GM12801 (cell line): ENCODE data around the gene OR2H1.

Source experiments
- TF ChIP-seq, protein P1 (sequence below): IDR thresholded peaks from one replicate; pipeline ENCODE4 v1.5.1; 2011; ENCODE audit warnings: control low read depth; ENCODE audit not compliant: insufficient read length; ENCODE audit errors: extremely low read depth

Gene OR2H1

DNA sequence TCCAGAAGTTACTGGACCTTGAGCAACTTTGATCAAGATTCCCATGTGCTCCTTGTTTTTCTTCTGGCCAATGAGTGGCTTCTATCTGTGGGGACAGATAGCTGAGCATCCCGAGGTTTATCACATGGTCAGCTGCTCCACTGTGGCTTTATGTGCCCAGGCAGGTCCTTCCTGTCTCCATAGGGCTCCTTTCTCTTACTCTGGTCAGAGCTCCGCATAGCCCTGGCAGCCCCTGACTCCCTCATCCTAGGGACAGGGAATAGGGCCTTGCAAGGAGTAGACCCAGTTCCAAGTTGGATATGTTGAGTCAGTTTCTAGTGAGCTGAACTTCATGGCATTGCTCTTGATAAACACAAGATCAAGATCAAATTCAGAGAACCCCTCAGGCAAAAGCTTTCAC, 37.2 kb downstream of the OR2H1 start:
- TF ChIP-seq, protein P1, sequence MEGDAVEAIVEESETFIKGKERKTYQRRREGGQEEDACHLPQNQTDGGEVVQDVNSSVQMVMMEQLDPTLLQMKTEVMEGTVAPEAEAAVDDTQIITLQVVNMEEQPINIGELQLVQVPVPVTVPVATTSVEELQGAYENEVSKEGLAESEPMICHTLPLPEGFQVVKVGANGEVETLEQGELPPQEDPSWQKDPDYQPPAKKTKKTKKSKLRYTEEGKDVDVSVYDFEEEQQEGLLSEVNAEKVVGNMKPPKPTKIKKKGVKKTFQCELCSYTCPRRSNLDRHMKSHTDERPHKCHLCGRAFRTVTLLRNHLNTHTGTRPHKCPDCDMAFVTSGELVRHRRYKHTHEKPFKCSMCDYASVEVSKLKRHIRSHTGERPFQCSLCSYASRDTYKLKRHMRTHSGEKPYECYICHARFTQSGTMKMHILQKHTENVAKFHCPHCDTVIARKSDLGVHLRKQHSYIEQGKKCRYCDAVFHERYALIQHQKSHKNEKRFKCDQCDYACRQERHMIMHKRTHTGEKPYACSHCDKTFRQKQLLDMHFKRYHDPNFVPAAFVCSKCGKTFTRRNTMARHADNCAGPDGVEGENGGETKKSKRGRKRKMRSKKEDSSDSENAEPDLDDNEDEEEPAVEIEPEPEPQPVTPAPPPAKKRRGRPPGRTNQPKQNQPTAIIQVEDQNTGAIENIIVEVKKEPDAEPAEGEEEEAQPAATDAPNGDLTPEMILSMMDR, result no peak

DNA sequence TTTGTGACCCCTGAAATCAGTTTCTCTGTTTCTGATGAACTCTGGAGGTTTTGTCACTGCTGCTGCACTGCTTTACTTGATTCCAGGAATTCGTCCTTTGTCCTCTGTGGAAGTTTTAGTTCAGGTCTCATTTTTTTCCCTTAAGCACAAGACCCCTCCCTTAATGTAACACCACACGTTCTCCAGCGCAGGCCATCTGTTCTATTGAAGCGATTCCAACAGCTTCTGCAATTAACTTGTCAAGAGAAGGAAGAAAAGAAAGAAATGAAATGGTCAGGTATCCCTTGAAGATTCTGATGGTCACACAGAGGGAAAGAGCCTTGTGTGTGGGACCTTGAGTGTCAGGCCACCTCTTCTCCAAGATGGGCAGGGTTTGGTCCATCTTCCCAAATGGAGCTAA, 38.6 kb downstream of the OR2H1 start:
- TF ChIP-seq, protein P1, result no peak

DNA sequence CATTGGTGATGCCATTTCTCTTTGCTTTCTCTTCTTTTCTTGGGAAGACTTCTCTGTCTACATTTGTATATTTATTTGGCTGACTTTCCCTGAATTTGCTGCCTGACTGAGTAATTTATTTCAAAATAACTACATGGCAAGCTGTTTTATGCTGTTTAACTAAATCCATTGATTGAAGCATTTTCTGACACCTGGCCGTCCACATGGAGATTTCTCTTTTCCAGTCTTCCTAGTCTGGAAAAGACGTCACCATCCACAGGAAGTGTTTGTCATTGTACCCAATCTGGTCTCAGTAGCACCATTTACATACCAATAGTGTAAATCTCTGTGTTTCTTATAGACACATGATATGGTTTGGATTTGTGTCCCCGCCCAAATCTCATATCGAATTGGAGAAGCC, 40.0 kb downstream of the OR2H1 start:
- TF ChIP-seq, protein P1, result no peak

DNA sequence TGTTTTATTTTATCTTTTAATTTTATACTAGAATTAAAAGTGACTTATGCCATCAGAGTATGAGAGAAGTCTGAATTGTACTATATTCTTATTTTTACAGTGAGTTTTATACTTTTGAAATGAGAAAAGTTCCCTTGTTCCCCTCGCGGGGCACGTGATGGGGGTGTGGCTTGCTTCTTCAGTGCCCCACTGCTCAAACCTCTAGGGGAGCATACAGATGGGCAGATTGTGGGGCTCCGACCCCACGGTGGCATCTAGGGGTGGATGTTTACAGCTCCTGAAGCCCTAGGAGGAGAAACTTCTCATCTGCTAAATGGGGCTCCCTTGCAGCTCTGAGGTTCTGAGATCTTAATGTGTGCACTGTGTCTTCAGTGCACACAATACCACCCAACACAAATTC, 42.7 kb downstream of the OR2H1 start:
- TF ChIP-seq, protein P1, result no peak

DNA sequence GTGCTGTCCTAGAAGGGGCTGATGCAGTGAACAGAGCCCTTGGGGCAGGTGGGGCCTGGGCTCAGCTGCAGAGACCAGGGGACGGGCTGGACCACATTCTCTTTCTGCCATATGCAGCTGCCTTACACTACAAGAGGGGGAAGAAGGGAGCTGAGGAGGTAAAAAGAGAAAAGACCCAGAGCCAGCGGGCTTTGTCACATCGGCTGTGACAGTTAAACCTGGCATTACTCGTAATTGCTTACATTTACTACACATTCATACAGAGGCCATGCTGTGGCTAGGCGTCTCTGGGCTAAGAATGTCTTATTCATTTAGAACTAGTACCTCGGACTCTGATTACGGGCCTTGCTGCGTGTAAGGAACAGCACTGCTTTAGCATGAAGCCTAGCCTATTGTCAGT, 43.6 kb downstream of the OR2H1 start:
- TF ChIP-seq, protein P1, result no peak

DNA sequence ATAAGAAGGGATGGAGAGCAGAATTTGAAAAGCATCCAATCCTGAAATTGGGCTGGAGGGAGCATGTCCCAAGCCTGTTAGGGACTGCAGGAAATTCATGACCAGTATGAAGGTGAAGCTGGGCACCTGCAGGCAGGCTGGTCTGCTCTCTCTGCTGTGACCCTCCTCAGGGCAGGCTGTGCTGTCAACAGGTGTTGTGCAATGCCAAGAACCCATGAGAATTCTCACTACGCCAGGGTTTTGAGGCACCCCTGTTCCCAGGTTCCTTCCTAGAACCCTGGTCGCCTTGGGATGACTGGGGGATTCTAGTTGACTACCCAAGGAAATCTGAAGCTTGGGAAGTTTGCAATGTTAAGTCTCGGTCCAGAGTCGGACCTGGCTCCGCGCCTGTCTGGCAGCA, 44.2 kb downstream of the OR2H1 start:
- TF ChIP-seq, protein P1, result no peak

DNA sequence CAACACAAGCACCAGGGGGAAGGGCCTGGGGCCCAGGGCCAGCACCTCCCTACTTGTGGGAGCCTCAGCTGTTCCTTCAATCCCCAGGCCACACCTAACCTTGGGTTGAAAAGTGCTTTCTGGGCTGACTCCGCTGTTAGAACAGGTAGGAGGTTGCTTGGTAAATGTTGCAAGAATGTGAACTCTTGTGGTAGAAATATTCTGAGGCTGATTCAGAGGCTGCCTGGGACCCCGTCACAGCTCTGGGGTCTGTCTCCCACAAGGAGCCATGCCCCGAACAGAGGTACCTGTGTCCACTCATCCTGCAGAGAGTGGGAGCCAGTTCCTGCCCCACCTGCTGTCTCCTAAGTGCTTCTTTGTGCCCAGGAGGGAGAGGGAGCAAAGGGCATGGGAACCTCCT, 45.2 kb downstream of the OR2H1 start:
- TF ChIP-seq, protein P1, result no peak

DNA sequence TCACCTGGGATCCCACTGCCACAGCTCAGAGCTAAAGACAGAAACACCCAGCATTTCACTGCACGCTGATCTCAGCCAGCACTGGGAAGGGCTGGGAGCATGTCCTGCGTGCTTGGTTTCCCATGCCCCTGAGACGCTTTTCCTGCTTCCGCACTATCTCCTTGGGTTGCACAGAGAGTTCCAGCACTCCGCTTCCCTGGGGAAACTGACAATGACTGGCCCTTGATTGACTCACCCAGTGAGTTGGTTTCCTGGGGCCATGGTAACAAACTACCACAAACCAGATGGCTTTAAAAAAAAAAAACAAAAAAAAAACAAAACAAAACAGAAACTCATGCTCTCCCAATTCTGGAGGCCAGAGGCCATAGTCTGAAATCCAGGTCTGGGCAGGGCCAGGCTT, 45.6 kb downstream of the OR2H1 start:
- TF ChIP-seq, protein P1, result no peak
